GM15510 (cell line): ENCODE data around the gene EML2.

Experiments
- POLR2A ChIP-seq: IDR thresholded peaks from 3 replicates; pipeline ENCODE4 v1.6.1; 2011; ENCODE audit warnings: borderline replicate concordance; ENCODE audit not compliant: insufficient read length; ENCODE audit errors: extremely low read depth

EML2 gene

DNA sequence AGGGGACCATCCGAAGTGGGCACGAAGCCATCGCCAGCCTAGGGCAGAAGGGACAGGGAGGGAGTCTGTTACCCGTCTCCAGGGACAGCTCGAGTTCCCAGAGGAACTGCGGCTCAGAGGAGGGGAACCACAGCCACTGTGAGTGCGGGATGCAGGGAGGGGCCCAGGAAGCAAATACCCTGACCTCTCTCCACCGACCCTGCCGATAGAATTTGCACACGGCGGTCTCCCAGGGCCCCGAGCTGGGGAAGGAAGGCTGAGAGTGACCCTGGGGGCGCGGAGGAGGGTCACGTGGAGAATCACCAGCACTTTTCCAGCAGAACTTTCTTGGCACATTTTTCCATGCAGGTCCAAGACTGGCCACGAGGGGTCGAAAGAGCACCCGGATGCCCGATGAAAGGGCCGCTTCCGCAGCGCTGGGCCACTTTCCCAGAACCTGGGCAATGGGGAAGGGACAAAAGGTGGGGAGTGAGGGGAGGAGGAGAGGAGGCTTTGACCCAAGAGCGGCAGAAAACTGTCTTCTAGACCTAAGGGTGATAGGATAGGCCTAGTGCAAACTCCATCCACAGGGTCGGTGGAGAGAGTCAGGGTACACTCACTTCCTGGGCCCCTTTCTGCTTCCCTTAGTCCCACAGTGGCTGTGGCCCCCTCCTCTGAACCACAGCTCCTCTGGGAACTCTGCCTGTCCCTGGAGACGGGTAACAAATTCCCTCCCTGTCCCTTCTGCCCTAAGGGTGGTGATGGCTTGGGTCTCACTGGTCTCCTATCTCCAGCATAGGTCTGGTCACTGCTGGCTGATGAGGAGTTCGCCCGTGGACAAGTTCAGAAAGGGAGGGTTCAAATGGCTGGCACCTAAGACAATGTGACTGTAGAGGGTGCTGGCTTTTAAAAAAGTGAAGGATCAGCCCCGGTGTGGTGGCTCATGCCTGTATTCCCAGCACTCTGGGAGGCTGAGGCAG is 31.8 kb downstream of the EML2 start:
- TF ChIP-seq POLR2A: no peak

DNA sequence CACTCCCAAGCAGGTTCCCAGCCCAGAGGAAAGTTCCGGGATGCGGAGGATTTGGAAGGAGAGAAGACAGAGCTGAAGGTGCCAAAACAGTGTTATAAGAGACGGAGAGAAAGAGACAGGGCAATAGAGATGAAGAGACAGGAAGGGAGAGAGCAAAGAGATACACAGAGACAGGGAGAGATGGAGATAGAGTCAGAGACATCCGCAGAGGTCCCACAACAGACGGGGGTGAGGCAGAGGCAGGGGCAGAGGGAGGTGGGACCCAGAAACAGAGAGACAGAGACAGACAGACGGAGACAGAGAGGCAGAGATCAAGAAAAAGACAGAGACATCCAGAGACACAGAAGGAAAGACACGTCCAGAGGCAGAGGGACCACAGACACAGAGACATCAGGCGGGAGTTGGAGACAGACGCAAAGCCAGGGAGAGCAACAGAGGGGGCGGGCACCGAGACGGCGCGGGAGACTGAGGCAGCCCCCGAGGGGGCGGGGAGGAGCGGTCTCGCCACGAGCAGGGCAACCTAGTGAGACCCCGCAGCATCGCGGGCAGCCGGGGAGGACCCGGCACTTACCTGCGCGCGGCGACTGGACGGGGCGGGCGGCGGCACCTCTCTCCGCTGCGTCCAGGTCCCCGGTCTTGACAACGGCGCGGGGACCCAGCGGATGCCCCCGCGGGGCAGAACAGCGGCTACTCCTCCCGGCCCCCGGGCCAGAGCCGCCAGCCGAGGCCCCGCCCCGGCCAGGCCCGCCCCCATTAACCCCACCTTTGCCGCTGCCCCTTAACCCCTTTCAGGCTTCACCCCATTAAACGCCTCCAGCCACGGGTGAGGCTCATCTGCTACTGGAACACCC is 37.4 kb downstream of the EML2 start, which contains the start of gene GPR4:
GPR4 (minus strand) TSS at position 689 of the 851 bp plus-strand sequence. CDS start 10,346 bp downstream, outside the sequence.
- no peak for TF ChIP-seq POLR2A

DNA sequence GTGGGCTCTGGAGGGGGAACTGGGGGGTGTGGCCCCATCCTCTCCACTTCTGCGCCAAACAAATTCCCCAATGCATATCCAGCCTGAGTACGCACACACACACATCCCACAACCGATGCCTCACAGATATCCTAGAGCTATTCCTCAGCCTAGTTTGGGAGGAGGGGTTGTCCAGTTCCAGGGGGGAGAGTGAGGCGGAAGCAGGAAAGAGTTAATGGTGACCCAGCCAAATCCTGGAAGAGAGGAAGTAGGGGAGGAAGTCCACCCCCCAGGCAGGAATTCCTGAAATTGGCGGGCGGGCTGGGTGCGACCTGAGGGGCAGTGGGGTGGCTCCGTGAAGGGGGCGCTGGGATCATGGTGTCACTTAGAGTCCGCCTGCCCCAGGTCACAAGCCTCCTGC is 38.1 kb downstream of the EML2 start:
- TF ChIP-seq POLR2A: no peak

DNA sequence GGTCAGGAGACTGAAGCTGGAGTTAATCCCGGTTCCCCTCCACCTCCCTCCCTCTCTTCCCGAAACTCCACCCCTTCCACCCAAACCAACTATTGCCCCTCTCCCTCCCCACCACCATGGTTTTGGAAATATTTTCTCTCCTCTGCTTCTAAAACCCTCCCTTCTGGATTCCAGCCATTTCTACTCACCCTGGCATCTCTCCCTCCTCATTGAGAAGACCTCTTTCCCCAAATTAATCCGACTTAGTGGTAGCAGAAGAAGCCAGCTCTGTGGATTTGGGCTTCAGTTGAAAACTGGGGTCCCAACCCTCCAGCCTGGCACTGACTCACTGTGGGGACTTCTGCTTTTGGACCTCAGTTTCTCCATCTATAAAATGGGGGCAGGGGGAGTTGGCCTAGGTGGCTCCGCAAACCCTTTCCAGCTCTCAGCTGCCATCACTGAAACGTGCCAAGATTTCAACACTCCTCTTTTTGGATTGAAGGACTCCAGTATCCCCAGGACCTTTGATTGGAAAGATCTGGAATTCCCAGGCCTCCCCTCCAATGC is 38.8 kb downstream of the EML2 start:
- no peak for TF ChIP-seq POLR2A

DNA sequence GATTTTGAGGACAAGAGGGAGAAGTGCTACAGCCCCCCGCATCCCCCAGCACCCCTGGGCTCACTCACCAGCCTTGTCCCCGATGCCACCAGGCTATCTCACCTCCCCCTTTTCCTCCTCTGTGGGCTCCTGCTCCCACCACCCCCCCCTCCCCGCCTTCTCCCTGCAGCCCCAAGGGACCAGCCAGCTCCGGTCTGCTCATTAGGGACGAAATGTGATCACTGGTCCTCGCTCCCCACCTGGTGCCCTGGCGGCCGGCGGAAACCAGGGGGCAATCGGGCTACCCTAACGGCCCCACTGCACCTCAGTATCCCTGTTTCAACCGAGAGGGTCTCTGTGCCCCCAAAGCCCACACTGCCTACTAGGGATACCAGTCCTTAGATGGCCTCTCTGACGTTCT is 39.9 kb downstream of the EML2 start:
- TF ChIP-seq POLR2A: no peak

DNA sequence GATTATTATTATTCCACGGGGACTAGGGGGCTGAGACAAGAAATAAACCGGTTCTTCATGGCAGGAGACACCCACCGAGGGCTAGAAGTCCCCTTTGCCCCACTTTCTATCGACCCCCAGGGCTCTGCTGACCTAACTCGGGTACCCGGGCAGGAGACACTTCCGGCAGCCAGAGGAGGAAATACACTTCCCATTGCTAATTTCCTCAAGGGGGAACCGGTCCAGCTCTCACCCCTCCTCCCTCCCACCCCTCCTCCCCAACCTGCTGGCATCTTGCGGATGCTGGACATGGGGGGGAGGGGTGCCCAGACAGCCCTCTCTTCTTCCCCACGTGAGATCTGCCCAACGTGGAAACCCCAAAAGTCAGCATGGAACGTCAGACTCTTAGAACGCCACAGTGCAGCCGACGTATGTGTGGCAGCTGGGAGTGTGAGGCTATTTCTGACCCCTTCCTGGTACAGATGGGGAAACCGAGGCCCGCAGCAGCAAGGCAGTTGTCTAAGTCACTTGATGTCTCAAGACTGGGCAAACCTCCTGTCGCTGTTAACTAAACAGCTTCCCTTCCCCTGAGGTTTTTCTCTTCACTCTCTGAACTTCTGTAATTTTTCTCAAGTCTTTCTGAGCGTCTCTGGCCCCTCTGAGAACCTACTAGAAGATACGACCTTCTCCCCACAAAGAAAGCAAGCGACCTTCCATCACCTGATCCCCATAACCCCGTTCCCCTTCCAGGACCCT is 40.8 kb downstream of the EML2 start:
- TF ChIP-seq POLR2A: no peak

DNA sequence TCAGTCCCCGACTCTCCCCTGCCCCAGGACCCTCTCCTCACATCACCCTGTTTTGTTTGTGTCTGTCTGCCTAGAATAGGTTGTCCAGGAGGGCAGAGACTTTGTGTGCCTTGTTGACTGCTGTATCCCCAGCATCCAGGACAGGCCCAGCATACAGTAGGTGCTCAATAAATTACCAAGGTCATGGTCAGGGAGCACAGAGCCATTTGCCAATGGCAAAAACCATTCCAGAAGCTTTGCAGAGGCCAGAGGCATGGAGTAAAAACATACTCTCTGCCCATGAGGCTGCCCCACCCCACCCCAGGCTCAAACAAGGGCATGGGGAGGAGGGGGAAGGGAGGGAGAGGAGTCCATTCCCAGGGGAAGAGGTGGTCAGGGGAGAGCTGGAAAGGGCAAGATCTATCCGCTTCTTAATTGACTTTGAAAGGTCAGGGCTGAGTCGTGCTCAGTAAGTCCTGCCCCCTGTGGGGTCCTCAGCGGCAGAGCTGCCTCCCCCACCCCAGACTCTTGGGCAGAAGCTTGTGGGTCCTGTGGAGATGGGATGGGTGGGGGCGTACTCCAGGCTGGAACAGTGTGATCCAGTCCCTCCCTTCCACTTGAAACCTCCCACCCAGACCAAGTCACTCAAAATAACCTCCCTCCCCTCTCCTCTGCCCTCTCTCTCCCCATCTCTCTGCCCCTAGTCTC is 41.6 kb downstream of the EML2 start:
- no peak for TF ChIP-seq POLR2A

DNA sequence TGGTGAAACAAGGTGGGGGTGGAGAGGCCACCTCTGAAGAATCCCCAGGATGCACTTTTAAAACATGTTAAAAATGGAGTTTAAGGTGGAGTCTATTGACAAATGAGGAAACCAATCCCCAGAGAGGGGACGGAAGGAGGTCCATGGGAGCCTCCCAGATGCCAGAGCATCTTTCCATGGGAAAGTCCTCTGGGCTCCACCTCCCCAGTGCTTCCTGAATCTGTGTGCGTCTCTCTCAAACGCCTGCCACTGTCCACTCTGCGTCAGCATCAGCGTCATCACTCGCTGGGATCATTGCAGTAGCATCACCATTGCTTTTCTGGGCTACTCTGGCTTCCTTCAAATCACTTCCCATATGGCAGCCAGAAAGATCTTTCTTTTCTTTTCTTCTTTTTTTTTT is 43.4 kb downstream of the EML2 start:
- TF ChIP-seq POLR2A: no peak

DNA sequence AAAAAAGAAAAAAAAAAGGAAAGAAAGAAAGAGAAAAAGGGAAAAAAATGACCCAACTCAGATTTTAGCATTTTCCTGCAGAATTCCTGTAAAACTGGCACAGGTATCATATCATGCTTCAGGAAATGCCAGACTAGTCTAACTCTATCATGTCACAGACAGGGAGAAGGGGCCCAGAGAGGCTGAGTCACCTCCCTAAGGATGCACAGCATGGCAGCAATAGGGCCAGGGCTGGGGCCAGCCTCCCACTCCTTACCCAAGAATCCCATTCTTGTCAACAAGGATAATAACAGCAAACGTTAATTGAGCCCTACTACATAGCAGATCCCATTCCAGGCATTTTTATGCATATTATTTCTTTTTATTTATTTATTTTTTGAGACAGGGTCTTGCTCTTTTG is 45.7 kb downstream of the EML2 start:
- TF ChIP-seq POLR2A: no peak

DNA sequence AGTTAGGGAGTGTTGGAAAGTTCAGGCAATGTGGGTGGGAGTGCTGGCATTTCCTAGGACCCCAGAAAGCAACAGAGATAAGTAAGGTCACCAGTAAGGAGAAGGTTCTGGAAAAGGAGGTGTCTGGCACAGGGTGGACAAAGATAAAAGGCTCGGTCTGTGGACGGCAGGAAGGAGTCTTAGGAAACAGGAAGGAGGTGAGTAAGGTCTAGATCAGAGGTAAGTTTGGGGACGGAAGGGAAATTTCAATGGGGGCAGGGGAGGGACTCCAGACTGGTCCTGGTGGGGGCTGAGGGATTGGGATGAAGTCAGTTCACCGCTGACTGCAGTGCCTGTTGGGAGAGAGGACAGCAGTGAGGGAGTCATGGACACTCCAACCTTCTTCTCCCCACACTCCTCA is 46.8 kb downstream of the EML2 start:
- TF ChIP-seq POLR2A: no peak

DNA sequence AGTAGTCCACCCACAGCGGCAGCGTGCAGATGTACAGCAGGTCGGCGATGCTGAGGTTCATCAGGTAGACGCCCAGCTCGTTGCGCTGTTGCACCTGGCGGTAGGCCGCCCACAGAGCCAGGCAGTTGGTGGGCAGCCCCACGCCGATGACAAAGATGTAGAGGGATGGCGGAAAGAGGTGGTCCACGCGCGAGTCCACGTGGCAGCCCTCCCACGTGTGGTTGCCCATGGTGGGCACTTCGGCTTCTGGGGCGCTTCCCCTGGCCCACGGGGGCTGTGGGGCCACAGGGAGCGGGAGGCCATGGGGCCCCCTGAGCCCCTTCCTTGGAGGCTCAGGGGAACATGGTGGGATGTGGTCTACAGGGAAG is 47.6 kb downstream of the EML2 start:
- no peak for TF ChIP-seq POLR2A

DNA sequence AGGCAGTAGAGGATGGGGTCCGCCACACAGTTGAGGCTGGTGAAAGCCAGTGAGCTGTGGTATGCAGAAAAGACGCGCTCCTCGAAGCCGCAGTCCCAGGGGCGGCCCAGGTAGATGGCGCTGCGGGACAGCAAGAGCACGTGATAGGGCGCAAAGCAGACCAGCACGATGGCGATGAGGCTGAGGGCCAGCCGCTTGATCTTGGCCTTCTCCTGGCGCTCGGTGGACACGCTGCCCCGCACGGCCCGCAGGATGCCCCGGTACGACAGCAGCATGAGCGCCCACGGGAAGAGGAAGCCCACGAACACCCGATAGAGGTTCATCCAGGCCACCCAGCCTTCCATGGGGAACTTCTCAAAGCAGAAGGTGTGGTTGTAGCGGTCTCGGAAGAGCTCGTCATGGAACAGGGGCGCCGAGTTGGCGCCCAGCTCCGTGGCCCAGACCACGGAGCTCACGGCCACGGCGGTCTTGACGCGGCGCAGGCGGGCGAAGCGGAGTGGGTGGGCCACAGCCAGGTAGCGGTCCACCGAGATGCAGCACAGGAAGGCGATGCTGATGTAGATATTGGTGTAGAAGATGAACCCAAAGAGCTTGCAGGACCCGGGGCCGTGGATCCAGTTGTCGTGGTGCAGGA is 48.1 kb downstream of the EML2 start:
- TF ChIP-seq POLR2A: no peak

DNA sequence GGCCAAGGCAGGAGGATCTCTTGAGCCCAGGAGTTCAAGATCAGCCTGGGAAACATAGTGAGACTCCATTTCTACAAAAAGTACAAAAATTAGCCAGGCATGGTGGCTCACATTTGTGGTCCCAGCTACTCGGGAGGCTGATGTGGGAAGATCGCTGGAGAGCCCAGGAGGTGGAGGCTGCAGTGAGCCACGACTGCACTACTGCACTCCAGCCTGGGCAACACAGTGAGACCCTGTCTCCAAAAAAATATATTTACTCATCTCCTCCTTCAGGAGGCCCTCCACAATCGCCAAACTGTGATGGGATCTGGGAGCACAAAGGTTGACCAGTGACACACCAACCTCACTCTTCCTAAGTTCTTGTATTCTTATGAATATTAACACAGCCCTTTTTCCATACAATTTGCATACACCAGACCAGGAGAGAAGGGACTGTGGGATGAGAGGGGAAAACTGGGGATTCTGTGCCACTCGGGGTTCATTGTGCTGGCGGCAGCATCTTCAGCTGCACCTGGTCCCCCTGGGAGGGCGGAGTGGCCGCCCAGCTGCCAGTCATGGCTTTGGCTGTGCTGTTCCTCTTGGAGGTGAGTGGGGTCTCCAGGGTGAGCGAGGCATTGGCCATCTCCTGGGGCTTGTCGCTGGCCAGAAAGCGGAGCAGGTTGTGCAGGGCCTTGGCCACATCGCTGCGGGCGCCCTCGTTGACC is 48.7 kb downstream of the EML2 start:
- no peak for TF ChIP-seq POLR2A
